Adrenal gland (tissue), 12 donors: ENCODE measurements around the gene AFTPH. TPM values are rescaled to one million over a fixed set of nuclear protein-coding genes. Genes with fewer than 3 reads are reported as not detected.
A peak's percentile ranks its signal among the peaks of the same experiment; 100 is the strongest.

ENCODE experiments used
- DNase-seq, 7 donors: peaks; one replicate each; pipeline ENCODE4 v3.0.0-alpha.2; 2019 to 2020
- H3K27ac ChIP-seq, 5 donors: fragments of 200-600 bp; sonication (generic) in 4 of 5; 1 replicate in 3 of 5; 2 replicates in 2 of 5; pipeline versions ENCODE4 v1.5.1 to v1.8.0; 2016 to 2020; ENCODE audit warnings: mild to moderate bottlenecking in 1 of 5
- H3K27me3 ChIP-seq: fragments of 200-600 bp; 2 replicates; pipeline ENCODE4 v1.8.0; 2021
- H3K36me3 ChIP-seq, 2 donors: fragments of 200-600 bp; replicated peaks in 1 of 2; 1 replicate in 1 of 2; 2 replicates in 1 of 2; pipeline versions ENCODE4 v1.5.1 to v1.8.0; 2018 to 2022
- H3K4me1 ChIP-seq, 2 donors: fragments of 200-600 bp; replicated peaks in 1 of 2; 1 replicate in 1 of 2; 2 replicates in 1 of 2; pipeline versions ENCODE4 v1.5.1 to v1.8.0; 2018 to 2021
- H3K4me3 ChIP-seq, 4 donors: fragments of 200-600 bp; sonication (generic) in 3 of 4; one replicate each; pipeline ENCODE4 v1.5.1; 2016 to 2018
- H3K9me3 ChIP-seq, 3 donors: fragments of 200-600 bp; sonication (generic) in 1 of 3; replicated peaks in 1 of 3; 1 replicate in 2 of 3; 2 replicates in 1 of 3; pipeline versions ENCODE4 v1.5.1 to v1.8.0; 2016 to 2021
- POLR2A ChIP-seq, 2 donors: fragments of 450-650 bp; IDR thresholded peaks; one replicate each; pipeline ENCODE4 v1.6.1; 2017; ENCODE audit warnings: antibody characterized with exemption in 2 of 2, mild to moderate bottlenecking in 2 of 2, moderate library complexity in 1 of 2
- WGBS, 4 donors: extraction: QIAGEN DNeasy Blood & Tissue Kit in 2 of 4; methylation state at CpG; one replicate each; pipeline versions ENCODE4 v1.1.5 to v1.1.7; 2013 to 2017; 5-methylcytosine and 5-hydroxymethylcytosine counted together
- intact Hi-C, 2 donors: fragments of 100-400 bp; cut with DNase I; formaldehyde crosslinking; loops; one replicate each; pipeline versions ENCODE4 v1.14.1 to v1.15.0; 2022 to 2023
- polyA plus RNA-seq, 3 donors: library from polyadenylated mRNA; stranded (reverse); fragments of 200-250 nt in 2 of 3; fragments of 350-450 nt in 1 of 3; fragmentation: Illumina TruSeq in 1 of 3; extraction: RNeasy Lipid Tissue Mini Kit (QIAGEN cat#74804) in 1 of 3; gene quantifications; one replicate each; pipeline ENCODE4 v1.2.3, GENCODE V29; 2013 to 2014
- total RNA-seq, 9 donors: library from RNA; depleted of rRNA in 4 of 9; stranded (reverse); fragments of >200 nt in 4 of 9; fragments of 120-200 nt in 1 of 9; fragmentation: NEBNext Ultra II Directional in 1 of 9; extraction: Animal tissue kit (Norgen Biotek cat#: 25700) in 1 of 9; gene quantifications; one replicate each; pipeline versions ENCODE4 v1.1.0 to v1.2.4, GENCODE V29; 2013 to 2023
- TF ChIP-seq, protein P1 (sequence below), 6 experiments: fragments of 450-650 bp in 4 of 6; fragments of 200-600 bp in 2 of 6; sonication (generic) in 1 of 6; IDR thresholded peaks; 1 replicate in 5 of 6; 2 replicates in 1 of 6; pipeline versions ENCODE4 v1.5.1 to v1.8.0; 2016 to 2021; ENCODE audit warnings: antibody characterized with exemption in 6 of 6, mild to moderate bottlenecking in 2 of 6, moderate library complexity in 1 of 6
- donor health status: healthy with polysubstance abuse.
- donor health status: Bipolar disorder and iron deficiency.
- donor health status: DM: yes; HTN: yes; CAD: no.
- donor health status: DM: no; HTN: no; CAD: no.
- donor health status: DM: no; HTN: no; CAD: no.
- donor health status: DM: yes; HTN: yes; CAD: no.

AFTPH gene
- total and polyA plus RNA-seq, 12 donors: 25.7 to 58.5 (median 36.1) TPM

DNA sequence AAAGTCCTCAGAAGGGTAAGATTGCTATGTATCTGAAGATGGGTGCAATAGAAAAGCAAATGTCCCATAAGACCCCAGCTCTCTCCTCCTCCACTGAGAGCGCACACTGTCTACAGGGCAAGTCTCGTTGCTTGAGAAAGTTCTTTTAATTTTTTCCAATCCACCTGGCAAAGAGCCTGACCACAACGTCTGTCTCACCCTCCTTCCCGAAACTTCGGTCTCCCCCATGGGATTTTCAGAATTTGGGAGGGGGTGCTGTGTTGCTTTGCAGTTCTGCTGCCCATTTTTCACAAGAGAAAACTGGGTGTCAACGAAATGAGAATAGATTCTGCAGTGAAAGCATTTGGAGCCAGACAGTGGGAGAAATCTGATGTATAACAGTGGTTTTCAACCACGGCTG is 89.1 kb downstream of the AFTPH start:
- Histone ChIP-seq H3K27me3 (no peaks in the 10 kb centered on the region), H3K36me3 (no peaks in the 10 kb centered on the region), H3K4me3 (no peak overlapping the region), H3K9me3 (no peaks in the 10 kb centered on the region), H3K27ac (no peak overlapping the region), H3K4me1 (peaks cover 0 to 4% of the 10 kb centered on the region in 2 donors)
- intact Hi-C loops: no loop called here
- TF ChIP-seq POLR2A (IDR thresholded peaks at IDR 0.05): no peak
- TF ChIP-seq, protein P1, sequence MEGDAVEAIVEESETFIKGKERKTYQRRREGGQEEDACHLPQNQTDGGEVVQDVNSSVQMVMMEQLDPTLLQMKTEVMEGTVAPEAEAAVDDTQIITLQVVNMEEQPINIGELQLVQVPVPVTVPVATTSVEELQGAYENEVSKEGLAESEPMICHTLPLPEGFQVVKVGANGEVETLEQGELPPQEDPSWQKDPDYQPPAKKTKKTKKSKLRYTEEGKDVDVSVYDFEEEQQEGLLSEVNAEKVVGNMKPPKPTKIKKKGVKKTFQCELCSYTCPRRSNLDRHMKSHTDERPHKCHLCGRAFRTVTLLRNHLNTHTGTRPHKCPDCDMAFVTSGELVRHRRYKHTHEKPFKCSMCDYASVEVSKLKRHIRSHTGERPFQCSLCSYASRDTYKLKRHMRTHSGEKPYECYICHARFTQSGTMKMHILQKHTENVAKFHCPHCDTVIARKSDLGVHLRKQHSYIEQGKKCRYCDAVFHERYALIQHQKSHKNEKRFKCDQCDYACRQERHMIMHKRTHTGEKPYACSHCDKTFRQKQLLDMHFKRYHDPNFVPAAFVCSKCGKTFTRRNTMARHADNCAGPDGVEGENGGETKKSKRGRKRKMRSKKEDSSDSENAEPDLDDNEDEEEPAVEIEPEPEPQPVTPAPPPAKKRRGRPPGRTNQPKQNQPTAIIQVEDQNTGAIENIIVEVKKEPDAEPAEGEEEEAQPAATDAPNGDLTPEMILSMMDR (IDR thresholded peaks at IDR 0.05): no peak
- no peak for DNase-seq
- 76 to 82% (median 79%) methylated on average over 7 of the region's 7 CpGs for WGBS, 4 donors

DNA sequence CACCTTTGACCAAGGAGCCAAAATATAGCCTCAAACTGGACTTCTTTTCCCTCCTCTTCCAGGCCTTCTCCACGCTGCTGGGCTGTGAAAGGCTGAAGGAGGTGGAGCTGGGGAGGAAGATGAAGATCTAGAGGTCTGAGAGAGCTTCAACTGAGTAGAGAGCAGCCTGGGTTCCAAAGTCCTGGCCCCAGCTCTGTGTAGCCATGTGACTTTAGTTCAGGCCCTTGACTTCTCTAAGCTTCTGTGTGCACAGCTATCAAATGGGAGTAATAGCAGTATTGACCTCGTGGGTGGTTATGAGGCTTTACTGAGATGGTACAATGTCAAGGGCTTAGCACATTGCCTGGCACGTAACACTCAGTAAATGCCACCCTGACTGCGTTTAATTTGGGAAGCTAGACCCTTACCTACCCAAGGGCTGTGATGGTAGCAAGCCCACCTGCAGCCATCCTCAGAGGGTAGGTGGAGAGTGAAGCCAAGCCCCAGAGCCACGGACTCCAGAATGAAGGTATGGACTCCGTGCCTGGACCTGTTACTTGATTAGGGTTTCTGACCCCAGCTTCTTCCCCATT is 91.2 kb downstream of the AFTPH start:
- intact Hi-C loops: no loop called here
- WGBS, 4 donors: 90 to 95% (median 92%) methylated on average over 6 of the region's 6 CpGs
- DNase-seq: peak in 2 of 7 donors; percentile 4 to 24
- H3K27ac ChIP-seq: no peak overlapping the region
- H3K27me3 ChIP-seq: no peaks in the 10 kb centered on the region
- H3K9me3 ChIP-seq: no peaks in the 10 kb centered on the region
- TF ChIP-seq, protein P1 (IDR thresholded peaks at IDR 0.05): no peak
- TF ChIP-seq POLR2A (IDR thresholded peaks at IDR 0.05): no peak
- H3K4me3 ChIP-seq: no peak overlapping the region
- peaks cover 0 to 5% of the 10 kb centered on the region in 2 donors for H3K4me1 ChIP-seq
- no peaks in the 10 kb centered on the region for H3K36me3 ChIP-seq

DNA sequence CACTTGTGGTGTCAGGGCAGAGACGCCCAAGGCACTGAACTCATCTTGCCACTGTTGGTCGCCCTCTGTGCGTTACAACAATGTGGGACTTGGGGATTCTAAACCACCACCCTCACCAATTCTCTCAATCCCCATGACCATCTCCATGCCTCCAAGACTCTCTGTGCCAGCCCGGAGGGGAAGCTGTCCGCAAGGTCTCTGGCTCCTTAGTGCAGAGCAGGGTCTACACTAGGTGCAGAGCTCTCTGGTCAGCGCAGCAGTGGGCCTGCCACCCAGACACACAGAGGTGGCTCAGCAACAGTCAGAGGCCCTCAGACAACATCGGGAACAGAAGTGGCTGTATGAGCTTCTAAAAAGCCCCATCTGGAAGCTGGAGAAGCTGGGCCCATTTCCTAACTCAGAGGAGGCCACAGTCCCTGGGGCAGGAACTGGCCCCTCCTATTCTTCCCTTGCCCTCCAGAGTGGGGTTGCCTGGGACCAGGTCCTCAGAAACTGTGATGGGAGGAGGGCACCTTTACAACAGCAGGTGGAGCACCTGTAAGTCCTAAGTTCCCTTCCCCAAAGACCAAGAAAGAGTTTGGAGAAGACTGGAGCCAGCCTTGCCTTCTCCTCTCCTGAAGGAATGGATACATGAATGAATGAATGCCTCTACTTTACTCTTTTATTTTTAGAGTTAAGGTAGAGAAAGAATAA is 91.9 kb downstream of the AFTPH start:
- H3K4me3 ChIP-seq: no peak overlapping the region
- H3K4me1 ChIP-seq: peaks cover 0 to 9% of the 10 kb centered on the region in 2 donors
- intact Hi-C loops: no loop called here
- H3K27ac ChIP-seq: no peak overlapping the region
- WGBS, 4 donors: 94 to 96% (median 95%) methylated on average over 7 of the region's 7 CpGs
- H3K9me3 ChIP-seq: no peaks in the 10 kb centered on the region
- no peak for TF ChIP-seq POLR2A (IDR thresholded peaks at IDR 0.05)
- TF ChIP-seq, protein P1 (IDR thresholded peaks at IDR 0.05): no peak
- DNase-seq: peak in 2 of 7 donors; percentile 4 to 35
- no peaks in the 10 kb centered on the region for H3K36me3 ChIP-seq
- no peaks in the 10 kb centered on the region for H3K27me3 ChIP-seq

DNA sequence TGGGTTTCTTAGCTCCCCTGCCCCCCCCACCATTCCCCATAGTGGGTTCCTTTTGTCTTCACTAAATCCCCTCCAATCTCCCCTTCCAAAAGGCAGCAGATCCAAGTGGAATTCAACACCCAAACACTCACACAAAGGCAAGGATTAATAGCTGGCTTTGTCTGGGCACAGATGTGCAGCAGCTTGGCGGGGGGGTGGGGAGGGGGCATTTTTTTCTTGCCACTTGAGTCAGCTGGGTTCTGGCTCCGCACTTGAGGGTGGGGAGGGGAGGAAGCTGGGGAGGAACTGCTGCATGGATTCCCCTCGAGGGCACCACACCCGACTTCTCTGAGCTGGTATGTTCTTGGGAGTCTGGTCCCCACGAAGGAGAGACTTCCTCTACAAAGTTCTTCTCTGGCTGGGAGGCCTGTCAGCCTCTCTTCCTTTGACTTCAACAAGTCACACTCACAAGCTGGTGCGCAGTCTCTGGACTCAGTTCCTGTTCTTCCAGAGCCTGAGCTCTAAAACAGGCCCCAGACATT is 93.6 kb downstream of the AFTPH start:
- no peaks in the 10 kb centered on the region for H3K9me3 ChIP-seq
- 60 to 81% (median 71%) methylated on average over 5 to 6 of the region's 6 CpGs for WGBS, 4 donors
- peaks cover 0 to 9% of the 10 kb centered on the region in 2 donors for H3K4me1 ChIP-seq
- intact Hi-C loops: no loop called here
- H3K36me3 ChIP-seq: no peaks in the 10 kb centered on the region
- no peak for TF ChIP-seq POLR2A (IDR thresholded peaks at IDR 0.05)
- TF ChIP-seq, protein P1 (IDR thresholded peaks at IDR 0.05): no peak
- no peak overlapping the region for H3K27ac ChIP-seq
- H3K27me3 ChIP-seq: no peaks in the 10 kb centered on the region
- peak in 2 of 7 donors; percentile 8 to 48 for DNase-seq
- H3K4me3 ChIP-seq: no peak overlapping the region
